Common myeloid progenitor, CD34-positive (primary cell): ENCODE measurements around the gene SORCS1.

Source experiments
- CTCF ChIA-PET: fragments of 350-600 bp; sonication (Branson Sonifier 250); formaldehyde crosslinking; loops from one replicate; lab custom pipeline; 2021; ENCODE audit warnings: antibody characterized with exemption; lab: Charles Lee
- POLR2A ChIA-PET: fragments of 350-600 bp; sonication (Branson Sonifier 250); formaldehyde crosslinking; loops from one replicate; lab custom pipeline; 2021; ENCODE audit warnings: antibody characterized with exemption; lab: Charles Lee
- DNase-seq, 3 donors: peaks; one replicate each; pipeline versions ENCODE4 v3.0.0 to v3.0.0-alpha.2; 2013
- H3K27ac ChIP-seq, 2 experiments: 1 replicate in 1 of 2; 2 replicates in 1 of 2; pipeline ENCODE4 v1.7.0; 2013; ENCODE audit warnings: inconsistent platforms in 2 of 2, low read length in 2 of 2, mild to moderate bottlenecking in 2 of 2, low read depth in 1 of 2, moderate library complexity in 1 of 2; ENCODE audit not compliant: severe bottlenecking in 2 of 2, insufficient read depth in 1 of 2, poor library complexity in 1 of 2
- H3K27me3 ChIP-seq, 5 experiments: replicated peaks in 2 of 5; 1 replicate in 3 of 5; 2 replicates in 2 of 5; pipeline versions ENCODE4 v1.6.1 to v1.7.0; 2013; ENCODE audit warnings: low read length in 4 of 5, mild to moderate bottlenecking in 2 of 5, moderate library complexity in 2 of 5, inconsistent platforms in 1 of 5; ENCODE audit not compliant: insufficient read depth in 5 of 5, control insufficient read depth in 4 of 5
- H3K36me3 ChIP-seq, 4 experiments: 1 replicate in 2 of 4; 2 replicates in 2 of 4; pipeline versions ENCODE4 v1.6.1 to v1.7.0; 2013; ENCODE audit warnings: low read length in 3 of 4, control low read depth in 1 of 4, mild to moderate bottlenecking in 1 of 4; ENCODE audit not compliant: control insufficient read depth in 4 of 4, insufficient read depth in 4 of 4
- H3K4me1 ChIP-seq, 4 experiments: 1 replicate in 3 of 4; 2 replicates in 1 of 4; pipeline versions ENCODE4 v1.6.1 to v1.7.1; 2013; ENCODE audit warnings: low read length in 3 of 4, mild to moderate bottlenecking in 3 of 4, control low read depth in 1 of 4, inconsistent platforms in 1 of 4, moderate library complexity in 1 of 4; ENCODE audit not compliant: control insufficient read depth in 4 of 4, insufficient read depth in 4 of 4; ENCODE audit errors: control extremely low read depth in 1 of 4
- H3K4me3 ChIP-seq, 7 experiments: 1 replicate in 4 of 7; 2 replicates in 3 of 7; pipeline versions ENCODE4 v1.5.1 to v1.7.0; 2013; ENCODE audit warnings: mild to moderate bottlenecking in 7 of 7, low read length in 6 of 7, moderate library complexity in 6 of 7, inconsistent platforms in 2 of 7, low read depth in 2 of 7, control low read depth in 1 of 7; ENCODE audit not compliant: insufficient read depth in 4 of 7, control insufficient read depth in 1 of 7; ENCODE audit errors: extremely low read depth in 1 of 7
- H3K9me3 ChIP-seq, 5 experiments: 1 replicate in 4 of 5; 2 replicates in 1 of 5; pipeline versions ENCODE4 v1.6.1 to v1.7.1; 2013; ENCODE audit warnings: low read length in 4 of 5, mild to moderate bottlenecking in 2 of 5, inconsistent platforms in 1 of 5, low read depth in 1 of 5, moderate library complexity in 1 of 5; ENCODE audit not compliant: control insufficient read depth in 4 of 5, insufficient read depth in 2 of 5; ENCODE audit errors: control extremely low read depth in 1 of 5
- WGBS: methylation state at CpG from one replicate; pipeline ENCODE4 v1.1.5; 2013; ENCODE audit not compliant: insufficient coverage; 5-methylcytosine and 5-hydroxymethylcytosine counted together

Gene SORCS1

GRCh38 chr10:106877574-106877973 lies 286.9 kb downstream of the SORCS1 start:
- WGBS = 100% methylated on average over 5 of the region's 5 CpGs
- Histone ChIP-seq H3K4me3 (no peak overlapping the region), H3K9me3 (peaks cover 0 to 4% (median 0%) of the 10 kb centered on the region in 5 experiments), H3K36me3 (no peaks in the 10 kb centered on the region), H3K27me3 (peaks cover 0 to 8% (median 0%) of the 10 kb centered on the region in 5 experiments), H3K27ac (no peak overlapping the region), H3K4me1 (no peaks in the 10 kb centered on the region)
- no peak for DNase-seq
- POLR2A ChIA-PET = no interaction called here
- CTCF ChIA-PET = no interaction called here

GRCh38 chr10:106874604-106874889 lies 290.0 kb downstream of the SORCS1 start:
- no peak overlapping the region for H3K27ac ChIP-seq
- H3K27me3 ChIP-seq = peaks cover 0 to 7% (median 0%) of the 10 kb centered on the region in 5 experiments
- POLR2A ChIA-PET = no interaction called here
- DNase-seq = no peak
- 100% methylated on average over 2 of the region's 2 CpGs for WGBS
- no peaks in the 10 kb centered on the region for H3K36me3 ChIP-seq
- CTCF ChIA-PET = no interaction called here
- H3K4me3 ChIP-seq = no peak overlapping the region
- no peaks in the 10 kb centered on the region for H3K4me1 ChIP-seq
- peaks cover 0 to 8% (median 2%) of the 10 kb centered on the region in 5 experiments for H3K9me3 ChIP-seq

- H3K36me3 ChIP-seq = no peaks in the 10 kb centered on the region
- ChIA-PET POLR2A (no interaction called here), CTCF (no interaction called here)
- no peak overlapping the region for H3K4me3 ChIP-seq
- 95% methylated on average over 4 of the region's 5 CpGs for WGBS
- H3K27me3 ChIP-seq = peaks cover 0 to 6% (median 0%) of the 10 kb centered on the region in 5 experiments
- no peak overlapping the region for H3K27ac ChIP-seq
- DNase-seq = no peak
- H3K9me3 ChIP-seq = peaks cover 0 to 10% (median 2%) of the 10 kb centered on the region in 5 experiments
- H3K4me1 ChIP-seq = no peaks in the 10 kb centered on the region
These were observed 290.5 kb downstream of the SORCS1 start for GRCh38 chr10:106873770-106874603.

GRCh38 chr10:106872176-106872575 lies 292.3 kb downstream of the SORCS1 start:
- CTCF ChIA-PET = no interaction called here
- peaks cover 0 to 14% (median 2%) of the 10 kb centered on the region in 5 experiments for H3K9me3 ChIP-seq
- no peak for DNase-seq

GRCh38 chr10:106866244-106866845 lies 298.2 kb downstream of the SORCS1 start:
- Histone ChIP-seq H3K4me3 (no peak overlapping the region), H3K4me1 (peaks cover 0 to 8% (median 0%) of the 10 kb centered on the region in 4 experiments), H3K27me3 (peaks cover 0 to 10% (median 0%) of the 10 kb centered on the region in 5 experiments), H3K27ac (no peak overlapping the region), H3K9me3 (peaks cover 0 to 10% (median 0%) of the 10 kb centered on the region in 5 experiments), H3K36me3 (no peaks in the 10 kb centered on the region)
- CTCF ChIA-PET = interaction anchor here (1.3 kb wide), 1 partner anchor 15 kb away, joined by 3 read pairs; no protein-coding TSS in a partner anchor
- POLR2A ChIA-PET = no interaction called here
- DNase-seq = no peak
- WGBS = 71% methylated on average over 4 of the region's 7 CpGs

More at GRCh38 chr10:106872176-106872575, 292.3 kb downstream of the SORCS1 start:
- Histone ChIP-seq H3K36me3 (no peaks in the 10 kb centered on the region), H3K27me3 (peaks cover 0 to 6% (median 0%) of the 10 kb centered on the region in 5 experiments), H3K4me1 (no peaks in the 10 kb centered on the region), H3K27ac (no peak overlapping the region), H3K4me3 (no peak overlapping the region)
- WGBS = 90% methylated on average over 2 of the region's 2 CpGs
- POLR2A ChIA-PET = no interaction called here

GRCh38 chr10:106864031-106864430 lies 300.5 kb downstream of the SORCS1 start:
- H3K4me3 ChIP-seq = no peak overlapping the region
- no peaks in the 10 kb centered on the region for H3K36me3 ChIP-seq
- POLR2A ChIA-PET = no interaction called here
- no peak overlapping the region for H3K27ac ChIP-seq
- CTCF ChIA-PET = no interaction called here
- 93% methylated on average over 6 of the region's 8 CpGs for WGBS
- H3K4me1 ChIP-seq = peaks cover 0 to 8% (median 0%) of the 10 kb centered on the region in 4 experiments
- no peak for DNase-seq
- H3K9me3 ChIP-seq = peaks cover 0 to 5% (median 0%) of the 10 kb centered on the region in 5 experiments
- H3K27me3 ChIP-seq = peaks cover 0 to 12% (median 0%) of the 10 kb centered on the region in 5 experiments

GRCh38 chr10:106863549-106863948 lies 301.0 kb downstream of the SORCS1 start:
- H3K27me3 ChIP-seq = peaks cover 0 to 15% (median 0%) of the 10 kb centered on the region in 5 experiments
- ChIA-PET CTCF (no interaction called here), POLR2A (no interaction called here)
- WGBS = 92% methylated on average over 2 of the region's 2 CpGs
- H3K36me3 ChIP-seq = no peaks in the 10 kb centered on the region
- no peak for DNase-seq
- H3K27ac ChIP-seq = no peak overlapping the region
- H3K9me3 ChIP-seq = peaks cover 0 to 4% (median 0%) of the 10 kb centered on the region in 5 experiments
- H3K4me1 ChIP-seq = peaks cover 0 to 8% (median 0%) of the 10 kb centered on the region in 4 experiments
- H3K4me3 ChIP-seq = no peak overlapping the region
